ENCODE results near the gene ZNF831.

DNA sequence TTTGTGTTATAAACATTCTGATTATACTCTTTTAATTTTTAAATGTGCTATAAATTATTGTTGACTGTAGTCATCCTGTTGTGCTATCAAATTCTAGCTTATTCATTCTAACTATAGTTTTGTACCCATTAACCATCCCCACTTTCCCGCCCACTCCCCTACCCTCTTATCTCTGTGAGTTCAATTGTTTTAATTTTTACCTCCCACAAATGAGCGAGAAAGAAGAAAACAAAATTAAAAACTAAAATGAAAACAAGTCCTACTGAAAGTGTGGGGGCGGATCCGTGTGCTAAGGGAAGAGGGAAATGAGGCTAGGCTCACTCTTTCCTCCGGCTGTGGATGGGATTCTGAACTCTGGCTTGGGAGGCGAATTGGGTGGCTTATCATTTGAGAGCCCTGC is 6.6 kb upstream of the ZNF831 start:
- TF ChIP-seq, protein P1, sequence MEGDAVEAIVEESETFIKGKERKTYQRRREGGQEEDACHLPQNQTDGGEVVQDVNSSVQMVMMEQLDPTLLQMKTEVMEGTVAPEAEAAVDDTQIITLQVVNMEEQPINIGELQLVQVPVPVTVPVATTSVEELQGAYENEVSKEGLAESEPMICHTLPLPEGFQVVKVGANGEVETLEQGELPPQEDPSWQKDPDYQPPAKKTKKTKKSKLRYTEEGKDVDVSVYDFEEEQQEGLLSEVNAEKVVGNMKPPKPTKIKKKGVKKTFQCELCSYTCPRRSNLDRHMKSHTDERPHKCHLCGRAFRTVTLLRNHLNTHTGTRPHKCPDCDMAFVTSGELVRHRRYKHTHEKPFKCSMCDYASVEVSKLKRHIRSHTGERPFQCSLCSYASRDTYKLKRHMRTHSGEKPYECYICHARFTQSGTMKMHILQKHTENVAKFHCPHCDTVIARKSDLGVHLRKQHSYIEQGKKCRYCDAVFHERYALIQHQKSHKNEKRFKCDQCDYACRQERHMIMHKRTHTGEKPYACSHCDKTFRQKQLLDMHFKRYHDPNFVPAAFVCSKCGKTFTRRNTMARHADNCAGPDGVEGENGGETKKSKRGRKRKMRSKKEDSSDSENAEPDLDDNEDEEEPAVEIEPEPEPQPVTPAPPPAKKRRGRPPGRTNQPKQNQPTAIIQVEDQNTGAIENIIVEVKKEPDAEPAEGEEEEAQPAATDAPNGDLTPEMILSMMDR (IDR thresholded peaks at IDR 0.05; ENCODE audit: borderline replicate concordance, extremely low read depth, low read length, poor library complexity, severe bottlenecking), result no peak
- TF ChIP-seq EZH2 (IDR thresholded peaks at IDR 0.05; ENCODE audit: borderline replicate concordance, low read depth, low read length, severe bottlenecking), result no peak
